HepG2 (cell line): ENCODE data around the gene EBF4. TPM values are rescaled to one million over a fixed set of nuclear protein-coding genes. Genes with fewer than 3 reads are reported as not detected.

Source experiments
- ASH2L ChIP-seq: fragments of 300-600, 200-600 bp; sonication (generic); IDR thresholded peaks from 2 replicates; pipeline ENCODE4 v1.7.0; 2017; ENCODE audit warnings: low read depth, mild to moderate bottlenecking, moderate library complexity, mixed read lengths, low read length; ENCODE audit not compliant: insufficient read length
- FOXK1 ChIP-seq: sonication (generic); formaldehyde crosslinking; IDR thresholded peaks from 2 replicates; pipeline ENCODE4 v1.4.0; 2020; ENCODE audit warnings: low read depth, missing genetic modification reagents, borderline replicate concordance
- HIVEP1 ChIP-seq: sonication (generic); formaldehyde crosslinking; IDR thresholded peaks from 2 replicates; pipeline ENCODE4 v1.4.0; 2020; ENCODE audit warnings: mild to moderate bottlenecking, missing genetic modification reagents
- KMT2A ChIP-seq: sonication (generic); formaldehyde crosslinking; IDR thresholded peaks from 2 replicates; pipeline ENCODE4 v1.4.0; 2020; ENCODE audit warnings: missing genetic modification reagents
- NBN ChIP-seq: fragments of 450-650 bp; conservative IDR thresholded peaks from 2 replicates; pipeline ENCODE4 v1.6.1; 2017
- PHF8 ChIP-seq: sonication (generic); formaldehyde crosslinking; IDR thresholded peaks from 2 replicates; pipeline ENCODE4 v1.5.0; 2020; ENCODE audit warnings: missing genetic modification reagents
- SIN3B ChIP-seq: fragments of 150-350 bp; IDR thresholded peaks from 2 replicates; pipeline ENCODE4 v1.6.1; 2014; ENCODE audit warnings: low read length
- SP140L ChIP-seq: sonication (generic); formaldehyde crosslinking; IDR thresholded peaks from 2 replicates; pipeline ENCODE4 v1.4.0; 2020; ENCODE audit warnings: missing genetic modification reagents, borderline replicate concordance
- TBX3 ChIP-seq: fragments of 450-650 bp; IDR thresholded peaks from 2 replicates; pipeline ENCODE4 v1.6.1; 2017; ENCODE audit warnings: antibody characterized with exemption, mild to moderate bottlenecking, inconsistent platforms, borderline replicate concordance
- TCF12 ChIP-seq, 2 experiments: fragments of 450-650 bp in 1 of 2; sonication (generic) in 1 of 2; formaldehyde crosslinking in 1 of 2; IDR thresholded peaks; 2 replicates each; pipeline versions ENCODE4 v1.6.1 to v1.8.0; 2017 to 2022; ENCODE audit warnings: antibody characterized with exemption in 1 of 2, mild to moderate bottlenecking in 1 of 2, missing genetic modification reagents in 1 of 2, moderate library complexity in 1 of 2
- TP53 ChIP-seq: sonication (generic); formaldehyde crosslinking; conservative IDR thresholded peaks from 2 replicates; pipeline ENCODE4 v1.4.0; 2020; ENCODE audit warnings: missing genetic modification reagents
- WIZ ChIP-seq: sonication (generic); formaldehyde crosslinking; IDR thresholded peaks from 2 replicates; pipeline ENCODE4 v1.5.1; 2020; ENCODE audit warnings: mild to moderate bottlenecking, missing genetic modification reagents
- ZBTB49 ChIP-seq: sonication (generic); formaldehyde crosslinking; IDR thresholded peaks from 2 replicates; pipeline ENCODE4 v1.4.0; 2020; ENCODE audit warnings: missing genetic modification reagents, borderline replicate concordance
- ZFP41 ChIP-seq: sonication (generic); formaldehyde crosslinking; IDR thresholded peaks from 2 replicates; pipeline ENCODE4 v1.4.0; 2020; ENCODE audit warnings: mild to moderate bottlenecking, missing genetic modification reagents, borderline replicate concordance
- ZFX ChIP-seq: sonication (generic); formaldehyde crosslinking; IDR thresholded peaks from 2 replicates; pipeline ENCODE4 v1.4.0; 2020; ENCODE audit warnings: mild to moderate bottlenecking, low read depth, missing genetic modification reagents, moderate library complexity
- ZNF143 ChIP-seq: sonication (generic); formaldehyde crosslinking; IDR thresholded peaks from 2 replicates; pipeline ENCODE4 v1.4.0; 2020; ENCODE audit warnings: missing genetic modification reagents
- ZNF326 ChIP-seq: sonication (generic); formaldehyde crosslinking; IDR thresholded peaks from 2 replicates; pipeline ENCODE4 v1.4.0; 2020; ENCODE audit warnings: missing genetic modification reagents, borderline replicate concordance
- ZNF510 ChIP-seq: sonication (generic); formaldehyde crosslinking; IDR thresholded peaks from 2 replicates; pipeline ENCODE4 v1.4.0; 2020; ENCODE audit warnings: low read depth, mild to moderate bottlenecking, missing genetic modification reagents
- ZNF563 ChIP-seq: sonication (generic); formaldehyde crosslinking; IDR thresholded peaks from 2 replicates; pipeline ENCODE4 v1.8.0; 2022; ENCODE audit warnings: mild to moderate bottlenecking, moderate library complexity, missing genetic modification reagents
- ZNF567 ChIP-seq: sonication (generic); formaldehyde crosslinking; IDR thresholded peaks from 2 replicates; pipeline ENCODE4 v1.8.1; 2023; ENCODE audit warnings: mild to moderate bottlenecking, missing genetic modification reagents, borderline replicate concordance
- ZNF607 ChIP-seq: sonication (generic); formaldehyde crosslinking; IDR thresholded peaks from 2 replicates; pipeline ENCODE4 v1.5.1; 2020; ENCODE audit warnings: missing genetic modification reagents, mild to moderate bottlenecking, borderline replicate concordance
- ZNF781 ChIP-seq: sonication (generic); formaldehyde crosslinking; IDR thresholded peaks from 2 replicates; pipeline ENCODE4 v1.5.1; 2020; ENCODE audit warnings: borderline replicate concordance, mild to moderate bottlenecking, missing genetic modification reagents; ENCODE audit errors: not compliant biosample characterization
- ZSCAN12 ChIP-seq: sonication (generic); formaldehyde crosslinking; IDR thresholded peaks from 2 replicates; pipeline ENCODE4 v1.9.0; 2021; ENCODE audit warnings: mild to moderate bottlenecking, missing genetic modification reagents
- polyA plus RNA-seq, 8 experiments: library from polyadenylated mRNA; depleted of rRNA in 3 of 8; stranded (reverse) in 7 of 8; unstranded in 1 of 8; fragments of >200 nt; fragmentation: Illumina TruSeq in 4 of 8; extraction: Trizol in 4 of 8; gene quantifications; 2 replicates each; pipeline versions ENCODE4 v1.2.1 to v1.2.3, GENCODE V29; 2011 to 2016; ENCODE audit warnings: low read depth in 4 of 8, missing spikeins in 1 of 8, mixed read lengths in 1 of 8; ENCODE audit not compliant: insufficient read depth in 1 of 8
- total RNA-seq, 5 experiments: library from RNA; depleted of rRNA; stranded (reverse); fragments of >200 nt; fragmentation: Illumina TruSeq; extraction: Trizol; gene quantifications; 2 replicates each; pipeline ENCODE4 v1.2.3, GENCODE V29; 2016; ENCODE audit warnings: low read depth in 1 of 5
- TF ChIP-seq, protein P1 (sequence below): IDR thresholded peaks from 2 replicates; pipeline ENCODE4 v1.6.1; 2016; ENCODE audit warnings: low read depth
- TF ChIP-seq, protein P2 (sequence below): sonication (generic); formaldehyde crosslinking; IDR thresholded peaks from 2 replicates; pipeline ENCODE4 v1.8.0; 2023; ENCODE audit warnings: mild to moderate bottlenecking, missing genetic modification reagents

EBF4 gene
- total and polyA plus RNA-seq, 2 of the 13 experiments (the other 11 are each of a cell fraction or from before 2014, with no cell fraction given), result 0.84 to 2.2 TPM

DNA sequence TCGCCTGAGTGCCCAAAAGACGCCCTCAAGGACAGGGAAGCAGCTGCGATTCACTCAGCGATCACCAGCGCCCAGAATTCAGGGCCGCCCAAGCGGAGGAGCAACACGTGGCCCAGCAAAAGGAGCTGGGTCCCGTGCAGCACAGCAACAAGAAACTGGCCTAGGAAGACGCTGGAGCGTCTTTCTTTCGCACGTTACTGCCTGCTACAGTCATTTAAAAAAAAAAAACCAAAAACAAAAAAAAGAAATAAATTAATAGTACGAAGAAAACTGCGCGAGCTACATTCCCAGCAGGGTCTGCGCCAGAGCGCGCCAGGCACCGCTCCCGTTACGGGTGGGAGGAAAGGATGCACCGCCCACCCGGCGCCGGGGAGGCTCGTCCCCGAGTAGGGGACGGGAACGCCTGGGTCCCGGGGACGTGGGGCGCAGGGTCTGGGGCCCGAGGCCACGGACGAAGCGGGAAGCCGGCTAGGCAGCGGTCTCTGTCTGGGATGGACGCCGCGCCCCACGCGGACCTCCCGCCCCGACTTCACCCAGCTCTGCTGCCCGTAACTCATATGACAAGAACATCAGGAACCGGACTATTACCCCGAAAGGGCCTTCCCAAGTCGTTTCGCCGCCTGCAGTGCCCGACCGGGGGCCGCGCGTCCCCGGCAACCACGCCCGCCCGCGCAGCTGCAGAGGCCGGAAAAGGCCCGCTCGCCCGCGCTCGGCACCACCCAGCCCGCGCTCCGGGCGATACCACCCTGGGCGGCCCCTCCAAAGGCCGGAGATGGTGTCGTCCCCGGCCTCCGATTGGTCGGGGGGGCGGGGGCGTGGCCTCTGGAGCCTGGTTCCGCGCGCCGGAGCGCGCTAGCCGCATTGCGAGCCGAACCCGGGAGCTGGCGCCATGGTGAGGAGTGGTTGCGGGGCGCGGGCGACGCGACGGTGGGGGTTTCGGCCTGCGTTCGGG is 40.5 kb upstream of the EBF4 start, which contains the start of gene NOP56 (continued):
- TF ChIP-seq, protein P1, sequence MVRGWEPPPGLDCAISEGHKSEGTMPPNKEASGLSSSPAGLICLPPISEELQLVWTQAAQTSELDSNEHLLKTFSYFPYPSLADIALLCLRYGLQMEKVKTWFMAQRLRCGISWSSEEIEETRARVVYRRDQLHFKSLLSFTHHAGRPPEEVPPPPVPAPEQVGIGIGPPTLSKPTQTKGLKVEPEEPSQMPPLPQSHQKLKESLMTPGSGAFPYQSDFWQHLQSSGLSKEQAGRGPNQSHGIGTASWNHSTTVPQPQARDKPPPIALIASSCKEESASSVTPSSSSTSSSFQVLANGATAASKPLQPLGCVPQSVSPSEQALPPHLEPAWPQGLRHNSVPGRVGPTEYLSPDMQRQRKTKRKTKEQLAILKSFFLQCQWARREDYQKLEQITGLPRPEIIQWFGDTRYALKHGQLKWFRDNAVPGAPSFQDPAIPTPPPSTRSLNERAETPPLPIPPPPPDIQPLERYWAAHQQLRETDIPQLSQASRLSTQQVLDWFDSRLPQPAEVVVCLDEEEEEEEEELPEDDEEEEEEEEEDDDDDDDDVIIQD, result 0 out of 2 replicates have a peak, but pooled peaks have one; percentile 9
- peak; percentile 52 for TF ChIP-seq FOXK1 (CRISPR knock-in tag)
- TF ChIP-seq ZNF143, result 0 out of 2 replicates have a peak, but pooled peaks have one; percentile 50
- TF ChIP-seq ZNF563 (CRISPR knock-in tag), result peak; percentile 96
- TF ChIP-seq WIZ (CRISPR knock-in tag), result peak; percentile 91
- TF ChIP-seq, protein P2, sequence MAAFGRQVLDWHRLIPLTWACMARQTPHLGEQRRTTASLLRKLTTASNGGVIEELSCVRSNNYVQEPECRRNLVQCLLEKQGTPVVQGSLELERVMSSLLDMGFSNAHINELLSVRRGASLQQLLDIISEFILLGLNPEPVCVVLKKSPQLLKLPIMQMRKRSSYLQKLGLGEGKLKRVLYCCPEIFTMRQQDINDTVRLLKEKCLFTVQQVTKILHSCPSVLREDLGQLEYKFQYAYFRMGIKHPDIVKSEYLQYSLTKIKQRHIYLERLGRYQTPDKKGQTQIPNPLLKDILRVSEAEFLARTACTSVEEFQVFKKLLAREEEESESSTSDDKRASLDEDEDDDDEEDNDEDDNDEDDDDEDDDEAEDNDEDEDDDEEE, result peak; percentile 82
- peak; percentile 66; the same call in 1 of the 2 replicates for TF ChIP-seq KMT2A (CRISPR knock-in tag)
- peak; percentile 93 for TF ChIP-seq ASH2L
- TF ChIP-seq TBX3, result no peak
- TF ChIP-seq ZNF326, result no peak
- peak; percentile 25; the same call in 1 of the 2 replicates for TF ChIP-seq TP53 (CRISPR knock-in tag)
- TF ChIP-seq ZNF781 (CRISPR knock-in tag), result peak; percentile 94
- peak; percentile 48 for TF ChIP-seq SIN3B
- TF ChIP-seq ZNF607 (CRISPR knock-in tag), result peak; percentile 87
- TF ChIP-seq ZFX (CRISPR knock-in tag), result peak; percentile 99
- TF ChIP-seq ZNF510 (CRISPR knock-in tag), result peak; percentile 26; the same call in 1 of the 2 replicates
- TF ChIP-seq SP140L (CRISPR knock-in tag), result peak; percentile 73; the same call in 1 of the 2 replicates
- peak; percentile 83 for TF ChIP-seq HIVEP1
- TF ChIP-seq ZNF567, result peak; percentile 97; the same call in 1 of the 2 replicates
- TF ChIP-seq ZBTB49 (CRISPR knock-in tag), result no peak
- no peak for TF ChIP-seq TCF12 (IDR thresholded peaks at IDR 0.05)
- peak; percentile 96 for TF ChIP-seq TCF12 (CRISPR knock-in tag; IDR thresholded peaks at IDR 0.05)
- no peak for TF ChIP-seq NBN
- TF ChIP-seq PHF8 (CRISPR knock-in tag), result peak; percentile 96
- peak; percentile 54 for TF ChIP-seq ZSCAN12
- peak; percentile 26; the same call in 1 of the 2 replicates for TF ChIP-seq ZFP41 (CRISPR knock-in tag)
